Measurements from ENCODE around the gene CLDN11.

Gene CLDN11

DNA sequence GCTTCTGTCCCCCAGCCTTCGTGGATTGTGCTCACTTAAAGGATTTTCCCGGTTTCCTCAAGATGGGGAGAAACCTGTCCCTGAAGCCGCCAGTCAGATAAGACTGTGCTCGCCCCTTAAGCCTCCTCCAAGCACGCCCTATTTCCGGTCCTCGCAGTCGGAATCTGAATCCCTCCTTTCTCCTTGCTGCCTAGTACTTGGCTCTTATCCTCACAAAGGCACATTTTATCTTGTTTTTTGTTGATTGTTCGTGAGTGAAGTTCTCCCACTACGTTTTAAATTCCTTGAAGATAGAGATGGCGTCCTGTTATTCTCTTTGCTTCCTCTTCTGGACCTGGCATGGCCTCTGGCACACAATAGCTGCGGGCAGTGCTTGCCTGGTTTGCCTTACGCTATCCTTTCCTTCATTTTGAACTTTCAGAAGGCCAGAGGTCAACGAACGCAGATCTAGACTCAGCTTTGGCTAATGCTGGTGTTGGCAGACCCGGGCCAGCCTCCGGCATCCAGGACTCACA lies 1.7 kb downstream of the CLDN11 start:
- no peak for TF ChIP-seq GATA2 (IDR thresholded peaks at IDR 0.05; ENCODE audit: low read depth, low read length)
- no peak for TF ChIP-seq GATA3 (IDR thresholded peaks at IDR 0.05; ENCODE audit: low read depth, low read length)

DNA sequence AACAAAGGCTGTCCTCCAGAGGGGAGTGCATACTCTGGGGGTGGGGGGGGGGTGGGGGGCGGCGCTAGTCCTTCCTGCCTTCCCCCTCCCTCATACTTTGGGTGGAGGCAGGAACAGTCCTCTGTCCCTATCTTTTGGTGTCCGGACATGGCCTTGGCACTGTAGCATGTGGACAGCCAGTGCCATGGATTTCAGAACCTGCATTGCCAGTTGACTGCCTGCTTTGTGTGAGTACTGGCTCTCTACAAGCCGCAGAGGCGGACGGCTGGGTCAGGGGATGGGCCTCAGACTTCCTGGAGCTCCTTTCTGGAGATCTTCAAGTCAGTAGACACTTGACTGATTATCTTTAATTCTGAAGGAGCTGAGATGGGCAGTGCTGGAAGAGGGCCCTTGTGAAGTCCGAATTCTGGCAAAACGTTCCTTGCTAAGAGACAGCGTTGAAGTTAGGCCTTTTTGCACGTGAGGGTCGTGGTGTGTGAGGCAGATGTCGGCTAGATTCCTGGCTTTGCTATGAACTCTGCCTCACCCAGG lies 2.5 kb downstream of the CLDN11 start:
- TF ChIP-seq GATA3 (IDR thresholded peaks at IDR 0.05; ENCODE audit: low read depth, low read length) (no peak), GATA2 (IDR thresholded peaks at IDR 0.05; ENCODE audit: low read depth, low read length) (no peak)

DNA sequence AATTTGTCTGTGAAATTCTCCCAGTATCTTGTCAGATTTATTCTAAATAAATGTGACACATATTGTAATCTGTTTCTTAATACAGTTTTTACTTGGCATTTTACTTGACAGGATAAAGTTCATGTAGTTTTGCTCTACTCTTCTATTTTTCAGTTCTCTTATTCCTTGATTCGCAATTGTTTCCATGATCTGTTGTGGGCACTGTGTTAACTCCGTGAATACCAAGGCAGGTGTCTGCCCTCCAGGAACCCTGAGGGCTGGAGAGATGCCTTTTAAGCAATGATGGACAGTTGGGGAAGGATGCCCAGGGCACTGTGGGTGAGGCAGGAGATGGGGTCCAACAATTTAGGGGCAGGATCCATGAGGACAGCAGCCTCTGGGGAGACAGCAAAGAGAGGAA lies 3.1 kb downstream of the CLDN11 start:
- TF ChIP-seq GATA2 (IDR thresholded peaks at IDR 0.05; ENCODE audit: low read depth, low read length) (no peak), GATA3 (IDR thresholded peaks at IDR 0.05; ENCODE audit: low read depth, low read length) (no peak)

DNA sequence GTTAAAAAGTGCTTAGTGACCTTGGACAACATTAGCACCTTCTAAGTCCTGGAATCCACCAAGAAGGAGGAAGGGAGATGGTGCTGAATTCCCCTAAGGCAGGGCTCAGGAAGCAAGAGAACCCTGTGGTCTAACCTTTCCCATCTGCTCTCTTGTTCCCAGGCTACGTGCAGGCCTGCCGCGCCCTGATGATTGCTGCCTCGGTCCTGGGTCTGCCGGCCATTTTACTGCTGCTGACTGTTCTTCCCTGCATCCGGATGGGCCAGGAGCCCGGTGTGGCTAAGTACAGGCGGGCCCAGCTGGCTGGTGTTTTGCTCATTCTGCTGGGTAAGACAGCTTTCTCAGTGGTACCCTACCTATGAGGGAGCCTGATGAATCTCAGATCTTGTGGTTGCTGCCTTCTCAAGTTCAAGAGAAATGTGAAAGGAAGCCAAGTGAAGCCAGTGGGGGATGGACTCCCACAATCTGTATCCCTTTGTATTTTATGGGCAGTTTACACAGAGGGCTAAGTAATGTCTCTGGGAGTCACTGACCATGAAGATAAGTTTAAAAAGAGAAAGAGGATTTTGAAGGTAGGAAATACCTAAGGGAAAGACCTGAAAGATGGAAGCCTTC lies 4.4 kb downstream of the CLDN11 start:
- TF ChIP-seq GATA2 (IDR thresholded peaks at IDR 0.05; ENCODE audit: low read depth, low read length) = no peak
- TF ChIP-seq GATA3 (IDR thresholded peaks at IDR 0.05; ENCODE audit: low read depth, low read length) = no peak

DNA sequence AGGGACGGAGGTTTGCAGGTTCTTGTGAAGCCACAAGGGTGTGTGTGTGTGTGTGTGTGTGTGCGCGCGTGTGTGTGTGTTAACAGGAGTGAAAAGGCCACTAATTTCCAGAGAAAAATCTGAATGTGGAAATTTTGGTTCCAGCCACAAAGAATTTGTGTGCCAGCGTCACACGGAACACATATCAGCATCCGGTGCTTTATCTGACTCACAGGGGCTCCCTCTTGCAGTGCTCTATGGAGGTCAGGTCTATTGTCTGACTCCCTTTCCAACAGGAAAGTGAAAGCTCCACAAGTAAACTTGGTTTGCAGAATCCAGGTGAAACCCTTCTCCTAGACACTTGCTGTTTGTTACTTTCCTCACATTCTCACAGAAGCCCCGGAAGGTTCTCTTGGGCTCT lies 6.2 kb downstream of the CLDN11 start:
- TF ChIP-seq GATA3 (IDR thresholded peaks at IDR 0.05; ENCODE audit: low read depth, low read length) (no peak), GATA2 (IDR thresholded peaks at IDR 0.05; ENCODE audit: low read depth, low read length) (no peak)

DNA sequence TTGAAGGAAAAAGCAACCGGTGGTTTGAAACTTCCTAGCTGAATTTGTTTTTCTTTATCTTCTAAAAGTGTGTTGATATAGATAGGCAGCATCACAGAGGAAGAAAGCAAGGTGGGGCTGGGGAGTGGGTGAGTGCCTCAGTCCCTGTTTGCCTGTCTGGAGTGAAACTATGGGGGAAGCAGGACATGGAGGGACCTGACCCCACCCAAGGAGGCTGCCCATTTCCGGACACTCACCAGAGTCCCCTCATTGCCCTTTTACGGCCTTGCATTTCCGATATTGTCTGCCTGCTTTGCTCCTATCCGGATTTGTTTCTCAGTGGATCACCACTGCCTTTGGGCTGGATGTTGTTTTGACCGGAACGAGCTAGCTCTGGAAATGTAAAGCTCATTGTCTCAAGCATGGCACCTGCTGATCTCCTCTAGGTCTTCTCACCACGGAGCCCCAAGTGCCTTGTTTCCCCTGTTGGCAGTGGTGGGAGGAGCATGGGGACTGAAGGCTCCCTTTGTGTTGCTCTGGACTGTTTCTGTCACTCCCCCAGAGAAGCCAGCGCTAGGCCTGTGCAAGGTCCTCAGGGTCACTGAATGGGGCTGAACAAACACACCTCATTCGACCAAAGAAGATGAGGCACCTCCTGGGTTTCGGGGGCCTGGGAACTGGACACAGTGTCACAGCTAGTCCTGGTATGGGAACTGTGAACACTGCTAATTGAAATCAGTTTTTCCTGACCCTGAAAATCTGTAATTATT lies 7.0 kb downstream of the CLDN11 start:
- TF ChIP-seq GATA3 (IDR thresholded peaks at IDR 0.05; ENCODE audit: low read depth, low read length) = no peak
- no peak for TF ChIP-seq GATA2 (IDR thresholded peaks at IDR 0.05; ENCODE audit: low read depth, low read length)

DNA sequence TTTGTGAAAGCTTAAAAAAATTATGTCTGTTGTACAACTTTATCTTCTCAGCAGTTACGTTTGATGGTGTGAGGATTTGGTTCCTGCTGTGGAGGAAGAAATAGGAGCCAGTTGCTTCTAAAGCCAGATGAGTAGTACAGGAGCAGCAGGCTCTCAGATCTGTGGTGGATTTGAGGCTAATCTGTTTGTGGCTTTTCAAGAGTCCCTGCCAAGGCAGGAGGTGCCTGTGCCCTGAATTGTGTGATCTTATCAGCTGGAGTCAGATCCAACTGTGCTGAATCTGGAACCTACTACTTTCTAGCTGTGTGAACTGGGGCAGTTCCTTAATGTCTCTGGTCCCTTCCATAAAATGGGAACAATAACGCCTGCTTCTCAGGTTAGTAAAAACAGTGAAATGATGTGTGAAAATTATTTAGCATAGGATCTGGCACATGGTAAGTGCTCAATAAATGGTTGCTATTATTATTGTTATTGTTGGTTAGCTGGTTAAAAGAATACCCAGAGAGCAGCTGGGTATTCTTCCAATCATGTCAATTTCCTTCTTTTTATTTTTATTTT lies 7.7 kb downstream of the CLDN11 start:
- TF ChIP-seq GATA3 (IDR thresholded peaks at IDR 0.05; ENCODE audit: low read depth, low read length) (no peak), GATA2 (IDR thresholded peaks at IDR 0.05; ENCODE audit: low read depth, low read length) (peak; percentile 61)

DNA sequence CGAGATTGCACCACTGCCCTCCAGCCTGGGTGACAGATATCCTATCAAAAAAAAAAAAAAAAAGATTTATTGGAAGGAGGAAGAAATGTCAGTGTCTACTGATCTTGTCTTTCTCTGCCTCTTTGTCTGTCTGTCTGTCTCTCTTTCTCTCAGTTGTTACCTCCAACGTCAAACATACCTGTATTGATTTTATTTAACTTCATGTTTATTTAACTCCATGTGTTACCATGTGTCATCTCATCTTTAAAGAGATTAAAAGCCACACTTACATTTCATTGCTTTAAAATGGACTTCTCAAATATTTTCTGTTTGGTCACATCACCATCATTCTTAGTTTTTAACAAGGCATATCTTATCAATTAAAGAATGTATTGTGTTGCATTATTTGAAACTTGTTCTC lies 9.4 kb downstream of the CLDN11 start:
- TF ChIP-seq GATA2 (IDR thresholded peaks at IDR 0.05; ENCODE audit: low read depth, low read length) = no peak
- TF ChIP-seq GATA3 (IDR thresholded peaks at IDR 0.05; ENCODE audit: low read depth, low read length) = no peak

DNA sequence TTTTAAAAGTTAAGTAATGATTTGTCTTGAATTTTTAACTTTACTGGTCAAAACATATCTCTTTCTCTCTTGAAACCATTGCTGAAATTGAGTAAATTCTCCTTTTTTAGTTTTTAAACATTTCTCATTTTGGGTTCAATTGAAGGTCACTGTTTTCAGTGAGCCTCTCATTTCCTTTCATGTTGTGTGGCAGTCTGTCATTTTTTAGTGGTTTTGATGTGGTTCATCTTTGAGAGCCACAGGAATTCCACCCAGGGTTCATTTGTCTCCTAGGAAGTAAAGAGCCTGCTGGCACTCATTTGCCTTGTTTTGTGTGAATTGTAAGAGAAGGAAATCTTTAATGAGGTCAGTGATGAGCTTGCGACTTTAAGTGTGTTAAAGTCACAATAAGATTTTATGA lies 10.4 kb downstream of the CLDN11 start:
- TF ChIP-seq GATA3 (IDR thresholded peaks at IDR 0.05; ENCODE audit: low read depth, low read length) (no peak), GATA2 (IDR thresholded peaks at IDR 0.05; ENCODE audit: low read depth, low read length) (no peak)

DNA sequence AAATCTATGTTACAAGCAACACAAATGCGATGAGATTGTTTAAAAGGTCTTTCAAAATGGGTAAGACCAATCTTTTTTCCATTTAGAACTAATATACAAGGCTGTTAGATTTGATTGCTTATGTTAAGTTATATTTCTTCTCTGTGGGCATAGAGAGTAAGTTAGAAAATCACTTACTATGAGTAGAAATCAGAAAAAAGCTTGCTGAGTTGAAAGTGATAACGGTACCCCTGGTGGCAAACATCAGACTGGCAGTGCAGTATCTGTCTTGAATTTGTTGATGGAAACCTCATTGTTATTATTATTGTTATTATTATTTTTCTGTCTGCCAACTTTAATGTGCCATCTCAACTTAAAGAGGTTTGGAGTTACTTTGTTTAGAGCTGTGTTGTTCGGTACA lies 12.4 kb downstream of the CLDN11 start:
- TF ChIP-seq GATA3 (IDR thresholded peaks at IDR 0.05; ENCODE audit: low read depth, low read length) (no peak), GATA2 (IDR thresholded peaks at IDR 0.05; ENCODE audit: low read depth, low read length) (no peak)

DNA sequence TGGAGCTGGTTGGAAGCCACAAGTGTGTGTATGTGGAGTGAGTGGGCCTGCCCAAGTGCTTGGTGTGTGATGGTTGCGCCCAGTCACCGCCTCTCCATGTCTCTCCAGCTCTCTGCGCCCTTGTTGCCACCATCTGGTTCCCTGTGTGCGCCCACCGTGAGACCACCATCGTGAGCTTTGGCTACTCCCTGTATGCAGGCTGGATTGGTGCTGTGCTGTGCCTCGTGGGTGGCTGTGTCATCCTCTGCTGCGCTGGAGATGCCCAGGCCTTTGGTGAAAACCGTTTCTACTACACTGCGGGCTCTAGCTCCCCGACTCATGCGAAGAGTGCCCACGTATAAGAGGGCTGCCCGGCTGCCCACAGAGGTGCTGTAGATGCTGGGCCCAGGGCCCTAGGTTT lies 13.7 kb downstream of the CLDN11 start:
- TF ChIP-seq GATA2 (IDR thresholded peaks at IDR 0.05; ENCODE audit: low read depth, low read length) (no peak), GATA3 (IDR thresholded peaks at IDR 0.05; ENCODE audit: low read depth, low read length) (no peak)

DNA sequence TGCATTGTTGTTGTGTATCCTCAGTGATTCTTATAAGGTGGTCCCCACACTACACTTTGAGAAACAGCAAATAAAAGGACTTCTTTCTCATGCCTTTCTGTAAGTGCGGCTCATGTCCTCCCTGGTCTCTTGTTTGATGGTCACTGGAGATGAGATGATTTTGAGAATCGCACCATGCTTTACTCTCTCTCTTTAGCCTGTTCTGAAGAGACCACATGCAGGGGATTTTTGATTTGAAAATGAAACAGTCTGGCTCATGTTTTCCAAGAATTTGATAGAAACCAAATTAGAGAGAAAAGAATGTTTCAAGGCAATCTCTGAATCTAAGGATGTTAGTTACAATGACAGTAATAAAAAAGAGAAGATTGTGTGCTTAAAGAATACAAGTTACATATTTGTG lies 18.0 kb downstream of the CLDN11 start:
- TF ChIP-seq GATA2 (IDR thresholded peaks at IDR 0.05; ENCODE audit: low read depth, low read length) (no peak), GATA3 (IDR thresholded peaks at IDR 0.05; ENCODE audit: low read depth, low read length) (no peak)

DNA sequence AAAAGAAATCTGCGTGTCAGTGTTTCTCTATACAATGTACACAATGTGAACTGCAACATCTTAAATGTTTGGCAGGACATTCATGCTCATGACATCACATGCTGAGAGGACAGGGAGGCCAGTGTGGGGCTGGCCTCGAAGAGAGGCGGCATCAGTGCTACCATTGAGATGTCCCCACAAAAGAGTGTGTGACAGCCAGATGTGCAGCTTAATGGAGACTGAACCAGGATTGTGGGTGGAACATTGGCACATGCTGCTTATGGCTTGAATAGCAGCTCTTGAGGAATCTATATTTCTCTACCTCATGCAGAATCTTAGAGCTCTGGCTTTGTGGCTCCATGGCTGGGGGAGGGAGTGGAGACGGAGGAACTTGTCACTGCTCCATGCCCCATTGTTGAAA lies 18.5 kb downstream of the CLDN11 start:
- no peak for TF ChIP-seq GATA3 (IDR thresholded peaks at IDR 0.05; ENCODE audit: low read depth, low read length)
- TF ChIP-seq GATA2 (IDR thresholded peaks at IDR 0.05; ENCODE audit: low read depth, low read length) = no peak

DNA sequence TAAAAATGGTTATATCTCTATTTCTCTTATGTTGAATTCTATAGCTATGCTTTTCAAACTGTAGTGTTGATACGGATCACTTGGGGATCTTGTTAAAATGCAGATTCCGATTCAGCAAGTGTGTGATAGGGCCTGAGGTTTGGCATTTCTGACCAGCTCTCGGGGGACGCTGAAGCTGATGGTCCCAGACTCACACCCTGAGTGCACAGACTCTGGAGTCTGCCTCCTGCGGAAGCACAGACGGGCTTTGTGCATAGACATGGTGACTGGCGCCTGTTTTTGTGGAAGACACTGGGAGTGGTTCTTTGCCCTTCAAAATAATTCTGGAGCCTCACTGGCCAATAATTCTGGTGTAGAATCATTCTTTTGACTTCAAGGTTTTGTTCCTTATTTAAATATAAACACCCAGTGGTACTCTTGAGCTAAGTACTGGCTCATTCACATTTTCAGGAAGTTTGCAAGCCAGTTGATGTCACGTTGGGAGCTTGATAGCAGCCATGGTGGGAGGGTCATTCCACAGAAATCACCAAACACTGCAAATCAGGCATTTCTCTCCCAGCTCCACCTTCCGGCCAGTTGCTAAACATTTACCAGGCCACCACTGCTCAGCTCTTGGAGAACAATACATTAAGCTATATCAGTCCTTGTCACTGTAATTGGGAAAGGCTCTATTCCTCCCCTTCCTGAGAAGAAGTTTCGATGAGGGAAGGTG lies 19.2 kb downstream of the CLDN11 start:
- TF ChIP-seq GATA2 (IDR thresholded peaks at IDR 0.05; ENCODE audit: low read depth, low read length) (no peak), GATA3 (IDR thresholded peaks at IDR 0.05; ENCODE audit: low read depth, low read length) (no peak)
